Measurements from ENCODE around the gene TMEM178B.

DNA sequence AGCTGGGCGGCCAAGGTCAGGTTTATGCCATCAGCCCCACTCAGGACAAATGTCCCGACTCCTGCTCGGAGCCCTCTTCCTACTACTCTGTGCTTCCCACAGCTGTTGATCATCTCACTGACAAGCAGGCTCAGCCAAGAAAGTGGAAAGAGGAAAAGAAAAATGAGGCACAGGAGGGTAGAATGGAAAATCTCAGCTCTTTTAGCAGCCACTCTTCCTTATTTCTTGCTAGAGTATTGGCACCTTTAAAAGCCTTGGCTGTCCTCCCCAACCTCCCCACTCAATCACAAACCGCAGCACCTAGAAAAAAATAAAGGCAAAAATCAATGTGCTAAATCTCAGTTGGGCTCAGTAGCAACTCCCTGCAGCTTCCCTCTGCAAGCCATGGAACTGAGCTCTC lies 442.1 kb downstream of the TMEM178B start:
- TF ChIP-seq, protein P1, sequence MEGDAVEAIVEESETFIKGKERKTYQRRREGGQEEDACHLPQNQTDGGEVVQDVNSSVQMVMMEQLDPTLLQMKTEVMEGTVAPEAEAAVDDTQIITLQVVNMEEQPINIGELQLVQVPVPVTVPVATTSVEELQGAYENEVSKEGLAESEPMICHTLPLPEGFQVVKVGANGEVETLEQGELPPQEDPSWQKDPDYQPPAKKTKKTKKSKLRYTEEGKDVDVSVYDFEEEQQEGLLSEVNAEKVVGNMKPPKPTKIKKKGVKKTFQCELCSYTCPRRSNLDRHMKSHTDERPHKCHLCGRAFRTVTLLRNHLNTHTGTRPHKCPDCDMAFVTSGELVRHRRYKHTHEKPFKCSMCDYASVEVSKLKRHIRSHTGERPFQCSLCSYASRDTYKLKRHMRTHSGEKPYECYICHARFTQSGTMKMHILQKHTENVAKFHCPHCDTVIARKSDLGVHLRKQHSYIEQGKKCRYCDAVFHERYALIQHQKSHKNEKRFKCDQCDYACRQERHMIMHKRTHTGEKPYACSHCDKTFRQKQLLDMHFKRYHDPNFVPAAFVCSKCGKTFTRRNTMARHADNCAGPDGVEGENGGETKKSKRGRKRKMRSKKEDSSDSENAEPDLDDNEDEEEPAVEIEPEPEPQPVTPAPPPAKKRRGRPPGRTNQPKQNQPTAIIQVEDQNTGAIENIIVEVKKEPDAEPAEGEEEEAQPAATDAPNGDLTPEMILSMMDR (IDR thresholded peaks at IDR 0.05) = no peak
- TF ChIP-seq EZH2 (IDR thresholded peaks at IDR 0.05; ENCODE audit: borderline replicate concordance, insufficient read depth, low read depth, low read length, poor library complexity, severe bottlenecking) = no peak

Data from B cell (primary cell).